ENCODE measurements around the gene PCDH19. TPM values are rescaled to one million over a fixed set of nuclear protein-coding genes. Genes with fewer than 3 reads are reported as not detected.
"Not testable (repeated sequence)": the region's sequence is repeated elsewhere in the genome, so short reads cannot be mapped to it uniquely, and the experiment has no call there.

PCDH19 gene
- total RNA-seq, 4 donors from 2014 or later, result 0.63 to 1.5 (median 0.72) TPM

- H3K27me3 ChIP-seq, result peaks cover 0 to 9% (median 0%) of the 10 kb centered on the region in 3 donors
- no peaks in the 10 kb centered on the region for H3K9me3 ChIP-seq
- H3K36me3 ChIP-seq, result no peaks in the 10 kb centered on the region
- ATAC-seq (no peak), DNase-seq (no peak)
- in situ Hi-C loops (cut with MboI; ENCODE audit: low sequenced_read_pairs in 4 of 4), result no loop called here
- H3K4me1 ChIP-seq, result no peaks in the 10 kb centered on the region
- intact Hi-C loops (cut with DNase I; ENCODE audit: low total_unique reads), result no loop called here
- H3K4me3 ChIP-seq, result no peak overlapping the region
- no peak overlapping the region for H3K27ac ChIP-seq
- no peak for TF ChIP-seq POLR2A (IDR thresholded peaks at IDR 0.05)
- TF ChIP-seq CTCF (IDR thresholded peaks at IDR 0.05 in 4 of 5, conservative IDR thresholded peaks at IDR 0.05 in 1 of 5), result no peak
These were observed 35.5 kb upstream of the PCDH19 start for GRCh38 chrX:100445593-100445992.

- H3K27ac ChIP-seq; in situ Hi-C loops (cut with MboI; ENCODE audit: low sequenced_read_pairs in 4 of 4); H3K36me3 ChIP-seq; H3K4me3 ChIP-seq; H3K4me1 ChIP-seq; H3K9me3 ChIP-seq; intact Hi-C loops (cut with DNase I; ENCODE audit: low total_unique reads); ATAC-seq; H3K27me3 ChIP-seq; DNase-seq: not testable (repeated sequence)
These were observed 31.2 kb upstream of the PCDH19 start for GRCh38 chrX:100441321-100441720.

GRCh38 chrX:100440006-100440405 lies 29.9 kb upstream of the PCDH19 start:
- peaks cover 0 to under 1% (median 0%) of the 10 kb centered on the region in 3 donors for H3K27me3 ChIP-seq
- no peaks in the 10 kb centered on the region for H3K4me1 ChIP-seq
- DNase-seq (no peak), ATAC-seq (no peak)
- H3K27ac ChIP-seq, result no peak overlapping the region
- TF ChIP-seq CTCF (IDR thresholded peaks at IDR 0.05 in 4 of 5, conservative IDR thresholded peaks at IDR 0.05 in 1 of 5), result no peak
- no peak for TF ChIP-seq POLR2A (IDR thresholded peaks at IDR 0.05)
- H3K4me3 ChIP-seq, result no peak overlapping the region
- in situ Hi-C loops (cut with MboI; ENCODE audit: low sequenced_read_pairs in 4 of 4) (no loop called here), intact Hi-C loops (cut with DNase I; ENCODE audit: low total_unique reads) (no loop called here)
- no peaks in the 10 kb centered on the region for H3K36me3 ChIP-seq
- no peaks in the 10 kb centered on the region for H3K9me3 ChIP-seq

GRCh38 chrX:100435726-100436125 lies 25.7 kb upstream of the PCDH19 start:
- intact Hi-C loops (cut with DNase I; ENCODE audit: low total_unique reads), result no loop called here
- in situ Hi-C loops (cut with MboI; ENCODE audit: low sequenced_read_pairs in 4 of 4), result no loop called here
- no peak for DNase-seq

GRCh38 chrX:100424012-100424411 lies 13.9 kb upstream of the PCDH19 start:
- DNase-seq, result no peak
- Histone ChIP-seq H3K9me3 (no peaks in the 10 kb centered on the region), H3K4me3 (no peak overlapping the region), H3K4me1 (no peaks in the 10 kb centered on the region), H3K27me3 (peaks cover 0 to 4% (median 0%) of the 10 kb centered on the region in 3 donors), H3K36me3 (no peaks in the 10 kb centered on the region), H3K27ac (no peak overlapping the region)
- intact Hi-C loops (cut with DNase I; ENCODE audit: low total_unique reads), result no loop called here
- no peak for ATAC-seq
- TF ChIP-seq CTCF (IDR thresholded peaks at IDR 0.05 in 4 of 5, conservative IDR thresholded peaks at IDR 0.05 in 1 of 5), result no peak
- no peak for TF ChIP-seq POLR2A (IDR thresholded peaks at IDR 0.05)
- in situ Hi-C loops (cut with MboI; ENCODE audit: low sequenced_read_pairs in 4 of 4), result no loop called here

More at GRCh38 chrX:100435726-100436125, 25.7 kb upstream of the PCDH19 start:
- no peak for ATAC-seq
- Histone ChIP-seq H3K27me3 (no peaks in the 10 kb centered on the region), H3K4me3 (no peak overlapping the region), H3K36me3 (no peaks in the 10 kb centered on the region), H3K4me1 (no peaks in the 10 kb centered on the region), H3K27ac (no peak overlapping the region), H3K9me3 (no peaks in the 10 kb centered on the region)
- TF ChIP-seq CTCF (IDR thresholded peaks at IDR 0.05 in 4 of 5, conservative IDR thresholded peaks at IDR 0.05 in 1 of 5) (no peak), POLR2A (IDR thresholded peaks at IDR 0.05) (no peak)

Data from gastrocnemius medialis (tissue), 4 donors.